GM19438 (cell line): ENCODE measurements around the gene PHTF2.
"Not testable (repeated sequence)": the region's sequence is repeated elsewhere in the genome, so short reads cannot be mapped to it uniquely, and the experiment has no call there.

Source experiments
- ATAC-seq: cut with Tn5 transposase; IDR thresholded peaks from one replicate; pipeline ENCODE4 v1.9.1; 2021; ENCODE audit warnings: low read depth; ENCODE audit not compliant: unreplicated experiment

The PHTF2 gene

DNA sequence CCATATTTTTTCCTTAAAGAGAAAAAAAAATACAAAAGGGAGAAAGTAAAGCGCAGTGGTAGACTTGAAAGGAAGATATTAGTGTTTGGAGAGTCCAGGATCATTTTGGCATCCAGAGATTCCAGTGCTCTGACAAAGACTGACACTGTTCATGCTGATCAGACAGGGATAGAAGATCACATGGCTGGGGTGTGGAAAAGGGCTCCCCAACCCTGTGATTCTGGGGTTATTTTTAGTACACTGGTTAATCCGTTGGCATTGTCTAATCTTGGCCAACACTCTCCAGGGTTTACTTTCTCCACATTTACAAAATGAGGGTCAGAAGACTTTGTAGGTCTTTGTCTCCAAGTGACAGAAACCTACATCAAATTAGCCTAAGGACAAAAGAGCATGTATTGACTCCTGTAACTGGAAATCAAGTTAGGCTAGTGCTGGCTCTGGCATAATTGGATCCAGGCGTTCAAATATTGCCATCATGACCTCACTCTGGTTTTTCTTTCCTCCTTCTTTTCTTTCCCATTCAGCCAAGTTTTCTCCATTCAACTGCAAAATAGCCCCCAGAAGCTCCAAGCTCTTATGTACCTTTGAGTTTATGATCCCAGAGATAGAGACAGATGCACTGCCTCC, 181.6 kb downstream of the PHTF2 start:
- no peak for ATAC-seq

DNA sequence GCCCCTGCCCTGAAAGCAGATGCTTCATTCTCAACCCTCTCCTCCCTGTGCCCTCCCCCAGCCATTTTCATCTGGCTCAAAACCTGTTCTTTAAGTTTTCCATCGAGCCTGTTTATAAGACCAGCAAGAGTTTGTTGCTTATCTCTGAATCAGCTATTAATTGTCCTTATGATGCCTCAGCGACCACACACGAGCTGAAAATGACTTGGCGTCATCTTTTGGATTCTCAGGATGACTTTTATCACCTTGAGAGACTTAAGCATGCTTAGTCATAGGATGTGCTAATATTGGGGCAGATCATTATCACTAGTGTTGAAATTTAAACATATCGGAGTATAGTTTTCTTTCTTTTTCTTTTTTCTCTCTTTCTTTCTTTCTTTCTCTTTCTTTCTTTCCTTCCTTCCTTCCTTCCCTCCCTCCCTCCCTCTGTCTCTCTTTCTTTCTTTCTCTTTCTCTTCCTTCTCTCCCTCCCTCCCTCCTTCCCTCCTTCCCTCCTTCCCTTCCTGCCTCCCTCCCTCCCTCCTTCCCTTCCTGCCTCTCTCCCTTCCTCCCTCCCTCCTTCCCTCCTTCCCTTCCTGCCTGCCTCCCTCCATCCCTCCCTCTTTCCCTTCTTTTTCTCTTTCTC, 184.5 kb downstream of the PHTF2 start:
- no peak for ATAC-seq

DNA sequence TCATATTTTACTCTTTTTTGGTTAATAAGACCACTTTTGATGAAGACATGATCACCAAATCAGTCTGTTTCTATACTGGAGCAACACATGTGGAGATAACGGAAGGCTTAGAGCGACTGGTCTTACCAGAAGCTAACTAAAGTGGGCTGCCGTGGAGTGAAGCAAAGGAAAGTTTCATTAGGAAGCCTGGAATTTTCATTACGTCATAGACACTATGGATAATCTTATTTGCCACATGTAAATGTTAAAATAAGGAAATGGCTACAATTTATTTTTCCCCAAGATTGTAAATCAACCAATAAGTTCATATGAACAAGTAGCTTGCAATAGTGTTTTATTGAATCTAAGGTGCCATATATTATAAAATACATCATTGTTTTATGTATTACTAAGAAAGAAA, 185.4 kb downstream of the PHTF2 start:
- ATAC-seq, result no peak

DNA sequence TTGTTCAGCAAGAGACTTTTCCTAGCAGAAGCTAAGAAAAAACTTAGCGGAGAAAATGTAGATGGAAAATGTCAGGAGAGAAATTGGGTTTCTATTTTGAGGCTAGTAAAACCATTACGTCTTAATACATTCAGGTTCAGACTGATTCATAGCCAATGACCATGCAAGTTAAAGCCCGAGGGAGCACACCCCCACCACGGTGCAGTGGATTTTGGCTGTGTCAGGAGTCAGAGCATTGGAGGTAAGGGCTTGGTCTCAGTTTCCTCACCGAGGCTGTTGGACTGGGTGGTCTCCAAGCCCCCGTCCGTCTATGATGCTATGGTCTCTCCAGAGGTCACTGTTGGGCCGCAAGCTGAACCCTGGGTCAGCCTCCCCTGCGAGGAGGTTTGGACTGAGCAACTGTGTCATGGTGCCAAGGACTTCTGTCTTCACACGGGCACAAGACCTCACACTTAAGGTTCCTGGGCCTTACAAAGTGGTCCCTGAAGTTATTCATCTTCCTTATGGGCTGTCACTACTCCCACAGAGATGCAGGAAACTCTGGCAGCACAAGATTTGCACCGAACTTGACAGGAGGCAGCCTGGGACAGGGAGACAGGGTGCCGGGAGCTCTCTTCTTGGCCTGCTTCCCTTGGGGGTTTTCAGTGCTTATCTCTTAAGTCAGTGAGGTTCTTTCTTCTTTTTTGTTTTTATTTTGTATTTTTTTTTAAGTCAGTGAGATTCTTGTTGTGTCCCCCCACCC, 186.8 kb downstream of the PHTF2 start:
- no peak for ATAC-seq

DNA sequence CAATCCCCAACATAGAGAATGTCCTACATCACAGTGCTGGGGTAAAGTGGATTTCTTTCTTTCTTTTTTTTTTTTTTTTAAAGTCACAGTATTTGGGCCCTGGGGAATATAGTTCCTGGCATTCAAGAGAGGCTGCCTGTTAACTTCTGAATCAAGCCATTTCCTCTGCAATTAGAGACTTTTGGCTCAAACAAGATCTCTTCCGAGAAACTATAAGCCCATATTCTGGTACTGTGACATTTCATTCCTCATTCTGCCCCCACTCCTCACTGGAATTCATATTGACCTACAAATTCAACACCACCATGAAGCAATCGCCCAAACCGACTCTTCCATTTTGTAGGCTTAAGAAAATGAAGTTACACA, 187.4 kb downstream of the PHTF2 start:
- no peak for ATAC-seq

GRCh38 chr7:77989981-77990566, 191.5 kb downstream of the PHTF2 start:
- ATAC-seq, result no peak

DNA sequence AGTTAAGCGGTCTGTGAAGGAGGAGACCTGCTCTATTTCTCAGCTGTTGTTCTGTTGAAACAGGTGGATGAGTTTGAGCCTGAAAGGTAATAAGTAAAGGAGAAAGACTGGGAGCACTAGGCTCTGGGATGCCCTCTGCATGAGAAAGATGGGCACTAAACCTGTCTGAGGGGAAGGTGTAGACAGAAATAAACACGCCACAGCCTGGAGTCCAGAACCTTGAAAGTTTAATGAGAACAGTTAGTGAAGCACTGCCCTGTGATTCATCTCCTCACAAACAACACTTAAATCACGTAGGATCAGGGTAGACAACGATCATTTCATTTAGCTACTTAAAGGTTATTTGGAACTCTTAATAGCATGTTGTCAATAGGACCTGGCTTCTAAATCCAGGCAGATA, 193.1 kb downstream of the PHTF2 start:
- no peak for ATAC-seq

GRCh38 chr7:77993838-77994237, 195.3 kb downstream of the PHTF2 start:
- ATAC-seq, result no peak

DNA sequence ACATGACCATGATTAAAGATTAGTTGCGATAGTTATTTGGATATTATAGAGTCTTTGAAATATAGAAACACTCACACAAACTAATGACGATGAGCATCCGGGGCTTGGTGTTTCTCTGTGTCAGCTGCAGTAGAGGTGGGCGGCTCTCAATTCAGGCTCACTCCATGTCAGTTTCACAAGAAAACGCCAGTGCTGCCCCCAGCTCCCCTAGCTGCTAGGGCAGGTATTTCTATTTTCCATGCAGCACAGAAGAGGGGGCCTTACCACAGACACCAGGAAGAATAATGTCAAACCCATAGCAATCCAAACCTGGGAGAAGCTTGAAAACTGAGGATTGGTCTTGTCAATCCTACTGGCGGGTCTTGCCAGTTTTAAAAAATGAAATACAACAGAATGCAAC, 197.1 kb downstream of the PHTF2 start:
- ATAC-seq, result no peak

DNA sequence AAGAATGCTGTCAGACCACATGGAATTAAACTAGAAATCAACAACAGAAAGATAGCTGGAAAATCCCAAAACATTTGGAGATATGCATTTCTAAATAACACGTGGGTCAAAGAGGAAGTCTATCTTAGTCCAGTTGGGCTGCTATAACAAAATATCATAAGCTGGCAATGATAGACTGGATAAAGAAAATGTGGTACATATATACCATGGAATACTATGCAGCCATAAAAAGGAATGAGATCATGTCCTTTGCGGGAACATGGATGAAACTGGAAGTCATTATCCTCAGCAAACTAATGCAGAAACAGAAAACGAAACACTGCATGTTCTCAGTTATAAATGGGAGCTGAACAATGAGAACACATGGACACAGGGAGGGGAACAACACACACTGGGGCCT, 200.6 kb downstream of the PHTF2 start:
- ATAC-seq, result not testable (repeated sequence)

- no peak for ATAC-seq
These were observed 203.4 kb downstream of the PHTF2 start for GRCh38 chr7:78002021-78002420.

DNA sequence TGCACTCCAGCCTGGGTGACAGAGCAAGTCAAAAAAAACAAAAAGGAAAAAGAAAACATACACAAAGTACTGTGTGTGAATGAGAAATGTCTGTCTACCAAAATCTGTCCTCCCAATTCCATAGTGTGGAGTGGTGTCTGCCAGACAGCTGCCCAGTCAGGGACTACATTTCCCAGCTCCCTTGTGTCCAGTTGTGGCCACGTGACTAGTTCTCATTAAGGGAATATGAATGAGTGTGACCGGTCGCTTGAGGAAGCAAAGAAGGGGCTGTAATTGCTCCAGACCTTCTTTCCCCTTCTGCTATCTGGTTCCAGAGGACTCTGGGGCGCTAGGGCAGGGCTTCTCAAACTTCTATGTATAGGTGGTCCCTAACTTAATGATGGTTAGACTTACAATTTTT, 204.1 kb downstream of the PHTF2 start:
- no peak for ATAC-seq

GRCh38 chr7:78006063-78006755, 207.6 kb downstream of the PHTF2 start:
- no peak for ATAC-seq
